ENCODE data around the gene MAGI3.

Gene MAGI3

DNA sequence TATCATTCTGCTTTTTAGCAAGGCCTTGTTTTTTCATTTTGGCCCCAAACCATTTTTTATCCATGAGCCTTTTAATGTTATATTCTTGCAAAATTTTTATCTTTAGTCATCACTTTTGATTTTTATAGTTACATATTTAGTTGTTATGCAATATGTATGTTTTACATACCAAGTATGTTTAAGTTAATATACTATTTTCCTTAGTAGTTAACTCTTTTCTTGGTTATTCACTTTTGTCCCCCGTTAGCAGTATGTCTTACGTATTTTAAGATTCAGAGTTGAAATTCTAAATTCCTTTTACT is 44.5 kb downstream of the MAGI3 start:
- H3K9ac ChIP-seq (ENCODE audit: low read length): no peak overlapping the region
- TF ChIP-seq, protein P1, sequence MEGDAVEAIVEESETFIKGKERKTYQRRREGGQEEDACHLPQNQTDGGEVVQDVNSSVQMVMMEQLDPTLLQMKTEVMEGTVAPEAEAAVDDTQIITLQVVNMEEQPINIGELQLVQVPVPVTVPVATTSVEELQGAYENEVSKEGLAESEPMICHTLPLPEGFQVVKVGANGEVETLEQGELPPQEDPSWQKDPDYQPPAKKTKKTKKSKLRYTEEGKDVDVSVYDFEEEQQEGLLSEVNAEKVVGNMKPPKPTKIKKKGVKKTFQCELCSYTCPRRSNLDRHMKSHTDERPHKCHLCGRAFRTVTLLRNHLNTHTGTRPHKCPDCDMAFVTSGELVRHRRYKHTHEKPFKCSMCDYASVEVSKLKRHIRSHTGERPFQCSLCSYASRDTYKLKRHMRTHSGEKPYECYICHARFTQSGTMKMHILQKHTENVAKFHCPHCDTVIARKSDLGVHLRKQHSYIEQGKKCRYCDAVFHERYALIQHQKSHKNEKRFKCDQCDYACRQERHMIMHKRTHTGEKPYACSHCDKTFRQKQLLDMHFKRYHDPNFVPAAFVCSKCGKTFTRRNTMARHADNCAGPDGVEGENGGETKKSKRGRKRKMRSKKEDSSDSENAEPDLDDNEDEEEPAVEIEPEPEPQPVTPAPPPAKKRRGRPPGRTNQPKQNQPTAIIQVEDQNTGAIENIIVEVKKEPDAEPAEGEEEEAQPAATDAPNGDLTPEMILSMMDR (IDR thresholded peaks at IDR 0.05; ENCODE audit: low read depth, low read length): no peak
- TF ChIP-seq EZH2phosphoT487 (IDR thresholded peaks at IDR 0.05; ENCODE audit: low read depth): no peak
- H3K4me1 ChIP-seq (ENCODE audit: low read length): no peaks in the 10 kb centered on the region
- H3K27ac ChIP-seq (ENCODE audit: low read length): no peak overlapping the region
- H4K20me1 ChIP-seq (ENCODE audit: insufficient read depth, low read length): no peaks in the 10 kb centered on the region
- H3K4me2 ChIP-seq (ENCODE audit: low read length): no peak overlapping the region
- H3K36me3 ChIP-seq (replicated peaks; ENCODE audit: low read depth, low read length): no peaks in the 10 kb centered on the region
- H3K4me3 ChIP-seq (ENCODE audit: low read length): no peak overlapping the region
- H3K9me3 ChIP-seq (ENCODE audit: insufficient read depth, low read length): no peaks in the 10 kb centered on the region
- no peaks in the 10 kb centered on the region for H3K27me3 ChIP-seq (ENCODE audit: low read depth, low read length)
- H3K79me2 ChIP-seq (ENCODE audit: low read length): no peaks in the 10 kb centered on the region
- H2AFZ ChIP-seq (ENCODE audit: low read depth, low read length): no peak overlapping the region

DNA sequence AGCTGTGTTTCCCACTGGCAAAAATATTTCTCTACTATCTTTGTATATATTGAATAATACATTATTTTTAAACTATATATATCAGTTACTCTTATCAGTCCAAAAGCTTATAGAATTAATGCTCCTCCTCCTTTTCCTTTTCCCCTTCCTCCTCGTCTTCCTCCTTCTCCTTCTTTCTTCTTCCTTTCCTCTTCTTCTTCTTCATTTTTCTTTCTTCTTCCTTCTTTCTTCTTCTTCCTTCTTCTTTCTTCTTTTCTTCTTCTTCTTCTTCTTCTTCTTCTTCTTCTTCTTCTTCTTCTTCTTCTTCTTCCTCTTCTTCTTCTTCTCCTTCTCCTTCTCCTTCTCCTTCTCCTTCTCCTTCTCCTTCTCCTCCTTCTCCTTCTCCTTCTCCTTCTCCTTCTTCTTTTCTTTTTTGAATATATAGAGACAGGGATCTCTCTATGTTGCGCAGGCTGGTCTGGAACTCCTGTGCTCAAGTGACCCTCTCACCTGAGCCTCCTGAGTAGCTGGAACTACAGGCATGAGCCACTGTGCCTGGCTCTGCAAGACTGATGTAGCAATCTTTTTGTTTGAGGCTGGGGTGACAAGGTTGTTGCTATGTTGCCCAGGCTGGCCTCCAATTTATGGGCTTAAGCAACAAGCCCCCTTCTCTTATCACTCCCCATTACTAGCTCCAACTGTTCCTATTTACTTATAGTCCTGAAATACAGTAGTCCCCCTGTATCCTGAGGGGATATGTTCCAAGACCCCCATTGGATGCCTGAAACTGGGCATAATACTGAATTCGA is 47.4 kb downstream of the MAGI3 start:
- no peaks in the 10 kb centered on the region for H3K4me1 ChIP-seq (ENCODE audit: low read length)
- no peak overlapping the region for H3K9ac ChIP-seq (ENCODE audit: low read length)
- no peaks in the 10 kb centered on the region for H3K79me2 ChIP-seq (ENCODE audit: low read length)
- TF ChIP-seq EZH2phosphoT487 (IDR thresholded peaks at IDR 0.05; ENCODE audit: low read depth): no peak
- TF ChIP-seq, protein P1 (IDR thresholded peaks at IDR 0.05; ENCODE audit: low read depth, low read length): no peak
- no peak overlapping the region for H3K4me3 ChIP-seq (ENCODE audit: low read length)
- H3K36me3 ChIP-seq (replicated peaks; ENCODE audit: low read depth, low read length): no peaks in the 10 kb centered on the region
- H4K20me1 ChIP-seq (ENCODE audit: insufficient read depth, low read length): no peaks in the 10 kb centered on the region
- H2AFZ ChIP-seq (ENCODE audit: low read depth, low read length): no peak overlapping the region
- H3K9me3 ChIP-seq (ENCODE audit: insufficient read depth, low read length): no peaks in the 10 kb centered on the region
- H3K27me3 ChIP-seq (ENCODE audit: low read depth, low read length): no peaks in the 10 kb centered on the region
- H3K27ac ChIP-seq (ENCODE audit: low read length): no peak overlapping the region
- no peak overlapping the region for H3K4me2 ChIP-seq (ENCODE audit: low read length)

DNA sequence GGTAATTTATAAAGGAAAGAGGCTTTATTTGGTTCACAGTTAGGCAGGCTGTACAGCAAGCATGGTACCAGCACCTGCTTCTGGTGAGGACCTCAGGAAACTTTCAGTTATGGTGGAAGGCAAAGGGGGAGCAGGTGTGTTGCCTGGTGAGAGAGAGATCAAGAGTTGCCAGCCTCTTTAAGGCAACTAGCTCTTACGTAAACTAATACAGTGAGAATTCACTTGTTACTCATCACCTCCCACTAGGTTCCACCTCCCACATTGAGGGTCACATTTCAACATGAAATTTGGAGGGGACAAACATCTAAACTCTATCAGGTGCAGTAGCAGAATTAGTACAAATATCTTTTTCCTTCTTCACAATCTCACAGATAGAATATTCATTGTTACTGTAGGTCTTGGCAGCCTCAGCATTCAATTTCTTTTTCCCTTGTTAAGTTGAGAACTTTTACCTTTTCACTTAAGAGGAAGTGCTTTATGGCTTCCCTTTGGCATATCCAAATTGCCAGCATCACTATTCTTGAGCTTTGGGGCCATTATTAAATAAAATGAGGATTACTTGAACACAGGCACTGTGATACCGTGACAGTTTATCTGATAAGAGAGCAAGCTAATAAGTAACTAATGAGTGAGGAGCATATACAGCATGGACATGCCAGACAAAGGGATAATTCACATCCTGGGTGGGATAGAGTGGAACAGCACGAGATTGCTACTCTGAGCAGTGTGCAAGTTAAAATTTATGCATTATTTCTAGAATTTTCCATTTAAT is 48.4 kb downstream of the MAGI3 start:
- H3K79me2 ChIP-seq (ENCODE audit: low read length): no peaks in the 10 kb centered on the region
- no peak overlapping the region for H3K9ac ChIP-seq (ENCODE audit: low read length)
- no peak overlapping the region for H2AFZ ChIP-seq (ENCODE audit: low read depth, low read length)
- no peaks in the 10 kb centered on the region for H3K9me3 ChIP-seq (ENCODE audit: insufficient read depth, low read length)
- TF ChIP-seq EZH2phosphoT487 (IDR thresholded peaks at IDR 0.05; ENCODE audit: low read depth): no peak
- TF ChIP-seq, protein P1 (IDR thresholded peaks at IDR 0.05; ENCODE audit: low read depth, low read length): no peak
- H3K27me3 ChIP-seq (ENCODE audit: low read depth, low read length): no peaks in the 10 kb centered on the region
- H3K4me3 ChIP-seq (ENCODE audit: low read length): no peak overlapping the region
- H3K36me3 ChIP-seq (replicated peaks; ENCODE audit: low read depth, low read length): no peaks in the 10 kb centered on the region
- no peaks in the 10 kb centered on the region for H4K20me1 ChIP-seq (ENCODE audit: insufficient read depth, low read length)
- no peaks in the 10 kb centered on the region for H3K4me1 ChIP-seq (ENCODE audit: low read length)
- H3K4me2 ChIP-seq (ENCODE audit: low read length): no peak overlapping the region
- H3K27ac ChIP-seq (ENCODE audit: low read length): no peak overlapping the region

DNA sequence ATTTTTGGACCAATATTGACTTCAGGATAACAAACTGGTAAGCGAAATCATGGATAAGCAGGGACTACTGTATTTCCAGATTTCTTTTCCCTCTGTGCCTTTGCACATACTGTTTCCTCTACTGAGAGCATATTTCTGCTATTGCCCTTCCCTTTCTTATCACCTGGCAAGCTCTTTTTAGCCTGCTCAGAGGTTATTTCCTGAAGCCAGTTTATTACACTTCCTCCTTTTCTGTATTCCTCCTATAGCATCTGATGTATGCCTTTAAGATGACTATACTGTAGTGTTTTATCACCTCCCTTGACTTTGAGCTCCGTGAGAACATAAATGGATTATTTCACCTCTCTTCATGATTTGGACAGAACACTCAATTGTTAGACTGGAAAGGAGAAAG is 49.0 kb downstream of the MAGI3 start:
- H3K79me2 ChIP-seq (ENCODE audit: low read length): no peaks in the 10 kb centered on the region
- H3K4me1 ChIP-seq (ENCODE audit: low read length): no peaks in the 10 kb centered on the region
- no peak overlapping the region for H3K4me2 ChIP-seq (ENCODE audit: low read length)
- no peak for TF ChIP-seq EZH2phosphoT487 (IDR thresholded peaks at IDR 0.05; ENCODE audit: low read depth)
- TF ChIP-seq, protein P1 (IDR thresholded peaks at IDR 0.05; ENCODE audit: low read depth, low read length): no peak
- no peak overlapping the region for H3K9ac ChIP-seq (ENCODE audit: low read length)
- no peaks in the 10 kb centered on the region for H3K36me3 ChIP-seq (replicated peaks; ENCODE audit: low read depth, low read length)
- no peaks in the 10 kb centered on the region for H3K27me3 ChIP-seq (ENCODE audit: low read depth, low read length)
- no peak overlapping the region for H3K27ac ChIP-seq (ENCODE audit: low read length)
- no peak overlapping the region for H2AFZ ChIP-seq (ENCODE audit: low read depth, low read length)
- H3K4me3 ChIP-seq (ENCODE audit: low read length): no peak overlapping the region
- no peaks in the 10 kb centered on the region for H3K9me3 ChIP-seq (ENCODE audit: insufficient read depth, low read length)
- no peaks in the 10 kb centered on the region for H4K20me1 ChIP-seq (ENCODE audit: insufficient read depth, low read length)

All from OCI-LY3 (cell line).